HUDEP-2 (cell line): ENCODE data around the gene KRTAP10-9.
"Not testable (repeated sequence)": the region's sequence is repeated elsewhere in the genome, so short reads cannot be mapped to it uniquely, and the experiment has no call there.

Experiments
- DNase-seq, 76 experiments: peaks; one replicate each; lab custom pipeline; 2025; ENCODE audit not compliant: unreplicated experiment in 76 of 76; lab: John Stamatoyannopoulos, UW

KRTAP10-9 gene

GRCh38 chr21:44657635-44658540 is 31.0 kb downstream of the KRTAP10-9 start, which contains the start of gene KRTAP12-3:
Gene KRTAP12-3, plus strand, starts transcription at chr21:44657932. Its CDS starts 48 bp downstream, at chr21:44657980.
- DNase-seq = no peak

GRCh38 chr21:44658541-44658910 is 31.6 kb downstream of the KRTAP10-9 start:
- no peak for DNase-seq

GRCh38 chr21:44658913-44659595 is 32.2 kb downstream of the KRTAP10-9 start:
- no peak for DNase-seq

DNA sequence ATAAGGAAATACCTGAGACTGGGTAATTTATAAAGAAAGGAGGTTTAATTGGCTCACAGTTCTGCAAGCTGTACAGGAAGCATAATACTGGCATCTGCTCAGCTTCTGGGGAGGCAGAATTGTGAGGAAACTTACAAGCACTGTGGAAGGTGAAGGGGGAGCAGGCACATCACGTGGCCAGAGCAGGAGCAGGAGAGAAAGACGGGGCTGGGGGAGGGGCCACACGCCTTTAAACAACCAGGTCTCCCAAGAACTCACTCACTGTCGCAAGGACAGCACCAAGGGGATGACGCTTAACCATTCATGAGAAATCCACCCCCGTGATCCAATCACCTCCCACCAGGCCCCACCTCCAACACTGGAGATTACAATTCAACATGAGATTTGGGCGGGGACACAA is 34.7 kb downstream of the KRTAP10-9 start:
- DNase-seq = not testable (repeated sequence)

- DNase-seq = no peak
These were observed 37.8 kb downstream of the KRTAP10-9 start for GRCh38 chr21:44664691-44665090.

- DNase-seq = no peak
These were observed 39.8 kb downstream of the KRTAP10-9 start, which contains the start of gene KRTAP12-2 for GRCh38 chr21:44666401-44667320. Gene KRTAP12-2, minus strand, starts transcription at chr21:44666927. Its CDS starts 41 bp downstream, at chr21:44666886.

- no peak for DNase-seq
These were observed 40.7 kb downstream of the KRTAP10-9 start for GRCh38 chr21:44667612-44668011.

GRCh38 chr21:44670642-44671432 is 43.9 kb downstream of the KRTAP10-9 start:
- no peak for DNase-seq

DNA sequence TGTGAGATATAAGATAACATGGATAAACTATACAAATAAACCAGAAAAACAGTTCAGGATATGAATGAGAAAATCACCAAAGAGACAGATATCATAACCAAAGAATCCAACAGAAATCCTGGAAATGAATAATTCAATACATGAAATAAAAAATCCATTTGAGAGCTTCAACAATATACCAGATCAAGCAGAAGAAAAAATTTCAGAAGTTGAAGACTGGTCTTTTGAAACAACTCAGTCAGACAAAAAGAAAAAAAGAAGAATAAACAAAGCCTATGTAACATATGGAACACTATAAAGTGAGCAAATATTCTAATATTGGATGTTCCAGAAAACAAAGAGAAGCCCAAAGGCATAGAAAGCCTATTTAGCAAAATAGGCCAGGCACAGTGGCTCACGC is 45.0 kb downstream of the KRTAP10-9 start:
- DNase-seq = no peak

DNA sequence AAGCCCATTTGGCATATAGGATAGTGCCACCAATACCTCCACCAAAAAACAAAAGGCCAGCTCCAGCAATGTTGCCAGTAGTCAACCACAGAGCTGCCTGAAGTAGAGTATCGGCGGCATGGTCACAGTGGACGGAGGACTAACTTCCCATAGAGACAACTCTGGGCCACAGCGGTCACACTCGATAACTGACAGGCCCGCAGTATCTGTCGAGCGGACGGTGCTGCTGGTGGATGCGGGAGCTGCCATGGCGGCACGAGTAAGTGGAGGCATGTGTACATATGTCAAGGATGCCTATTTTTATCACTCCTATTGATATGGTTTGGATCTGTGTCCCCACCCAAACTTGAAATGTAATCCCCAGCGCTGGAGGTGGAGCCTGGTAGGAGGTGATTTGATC is 51.0 kb downstream of the KRTAP10-9 start:
- DNase-seq = no peak
